IMR-90 (cell line): ENCODE measurements around the gene ATF5. TPM values are rescaled to one million over a fixed set of nuclear protein-coding genes. Genes with fewer than 3 reads are reported as not detected.

ENCODE experiments used
- ATAC-seq: fragments of 200-7000 bp; cut with Tn5 transposase; 2 replicates; pipeline ENCODE4 v1.9.1; 2020; ENCODE audit warnings: low read depth, mild to moderate bottlenecking, moderate library complexity
- BruUV-seq: library from RNA; stranded (reverse); fragments of 400-500 nt; replicated peaks from 2 replicates; lab custom pipeline; 2021; lab: Mats Ljungman, UMichigan
- CTCF ChIA-PET: fragments of 300-600 bp; formaldehyde crosslinking; extraction: SDS; loops from one replicate; lab custom pipeline; 2021; ENCODE audit warnings: antibody characterized with exemption; lab: Yijun Ruan, JAX
- POLR2A ChIA-PET: fragments of 300-600 bp; sonication (Branson Sonifier 250); formaldehyde crosslinking; loops from one replicate; lab custom pipeline; 2022; ENCODE audit warnings: antibody characterized with exemption; ENCODE audit not compliant: unreplicated experiment; lab: Charles Lee
- DNase-seq: peaks from one replicate; pipeline ENCODE4 v3.0.0; 2013
- H2AFZ ChIP-seq: replicated peaks from 2 replicates; pipeline ENCODE3; 2013; ENCODE audit warnings: low read length, mild to moderate bottlenecking; ENCODE audit not compliant: poor library complexity
- H2AK5ac ChIP-seq: 2 replicates; pipeline ENCODE4 v1.6.1; 2013; ENCODE audit warnings: low read depth, low read length, inconsistent platforms
- H2AK9ac ChIP-seq: replicated peaks from 2 replicates; pipeline ENCODE3; 2013; ENCODE audit warnings: mild to moderate bottlenecking, low read depth, low read length, moderate library complexity; ENCODE audit not compliant: poor library complexity
- H2BK120ac ChIP-seq: 2 replicates; pipeline ENCODE4 v1.6.1; 2013; ENCODE audit warnings: low read depth, low read length, inconsistent platforms
- H2BK15ac ChIP-seq: 3 replicates; pipeline ENCODE4 v1.6.1; 2013; ENCODE audit warnings: low read depth, low read length, inconsistent platforms
- H2BK20ac ChIP-seq: 2 replicates; pipeline ENCODE4 v1.6.1; 2013; ENCODE audit warnings: low read depth, mild to moderate bottlenecking, inconsistent platforms, low read length, moderate library complexity
- H2BK5ac ChIP-seq: 2 replicates; pipeline ENCODE4 v1.6.1; 2013; ENCODE audit warnings: mild to moderate bottlenecking, low read depth, low read length, inconsistent platforms; ENCODE audit not compliant: poor library complexity, severe bottlenecking
- H3K14ac ChIP-seq: replicated peaks from 2 replicates; pipeline ENCODE4 v1.6.1; 2013; ENCODE audit warnings: low read depth, low read length, inconsistent platforms
- H3K18ac ChIP-seq: 2 replicates; pipeline ENCODE4 v1.6.1; 2013; ENCODE audit warnings: low read depth, low read length, control low read depth
- H3K23ac ChIP-seq: 2 replicates; pipeline ENCODE4 v1.6.1; 2013; ENCODE audit warnings: low read depth, low read length, inconsistent platforms
- H3K27ac ChIP-seq: 2 replicates; pipeline ENCODE4 v1.5.1; 2013; ENCODE audit warnings: mild to moderate bottlenecking, control low read depth, low read length; ENCODE audit not compliant: insufficient read depth
- H3K27me3 ChIP-seq: 2 replicates; pipeline ENCODE4 v1.6.1; 2013; ENCODE audit warnings: low read length; ENCODE audit not compliant: control insufficient read depth, insufficient read depth
- H3K36me3 ChIP-seq: 2 replicates; pipeline ENCODE4 v1.6.1; 2013; ENCODE audit warnings: low read length, mixed read lengths; ENCODE audit not compliant: control insufficient read depth, insufficient read depth
- H3K4ac ChIP-seq: 2 replicates; pipeline ENCODE4 v1.6.1; 2013; ENCODE audit warnings: low read depth, low read length, inconsistent platforms
- H3K4me1 ChIP-seq: 2 replicates; pipeline ENCODE4 v1.6.1; 2013; ENCODE audit warnings: low read length, mixed read lengths; ENCODE audit not compliant: control insufficient read depth, insufficient read depth
- H3K4me2 ChIP-seq: 2 replicates; pipeline ENCODE4 v1.6.1; 2013; ENCODE audit warnings: low read depth, mild to moderate bottlenecking, control low read depth, low read length, moderate library complexity
- H3K4me3 ChIP-seq: 2 replicates; pipeline ENCODE4 v1.5.1; 2013; ENCODE audit warnings: low read depth, mild to moderate bottlenecking, control low read depth, low read length, moderate library complexity; ENCODE audit not compliant: insufficient read depth
- H3K56ac ChIP-seq: 2 replicates; pipeline ENCODE4 v1.6.1; 2013; ENCODE audit warnings: low read length, inconsistent platforms; ENCODE audit not compliant: insufficient read depth; ENCODE audit errors: extremely low read depth
- H3K79me1 ChIP-seq, 2 experiments: 2 replicates each; pipeline ENCODE4 v1.6.1; 2013; ENCODE audit warnings: low read length in 2 of 2, inconsistent platforms in 1 of 2, low read depth in 1 of 2
- H3K9ac ChIP-seq: 2 replicates; pipeline ENCODE4 v1.6.1; 2013; ENCODE audit warnings: low read depth, low read length, control low read depth
- H3K9me1 ChIP-seq: 2 replicates; pipeline ENCODE4 v1.6.1; 2013; ENCODE audit warnings: low read length, inconsistent platforms; ENCODE audit not compliant: insufficient read depth
- H3K9me3 ChIP-seq: 2 replicates; pipeline ENCODE4 v1.6.1; 2013; ENCODE audit warnings: low read length; ENCODE audit not compliant: control insufficient read depth, insufficient read depth
- H4K20me1 ChIP-seq: 2 replicates; pipeline ENCODE4 v1.6.1; 2013; ENCODE audit warnings: low read length, inconsistent platforms; ENCODE audit not compliant: insufficient read depth
- H4K5ac ChIP-seq: 2 replicates; pipeline ENCODE4 v1.6.1; 2013; ENCODE audit warnings: mild to moderate bottlenecking, low read depth, low read length, control low read depth
- H4K8ac ChIP-seq, 2 experiments: 2 replicates each; pipeline ENCODE4 v1.6.1; 2013; ENCODE audit warnings: low read depth in 2 of 2, low read length in 2 of 2, control low read depth in 1 of 2, inconsistent platforms in 1 of 2
- H4K91ac ChIP-seq: 2 replicates; pipeline ENCODE4 v1.6.1; 2013; ENCODE audit warnings: low read depth, low read length, inconsistent platforms; ENCODE audit not compliant: insufficient read depth
- BHLHE40 ChIP-seq: fragments of 150-350 bp; IDR thresholded peaks from 2 replicates; pipeline ENCODE4 v1.6.1; 2016; ENCODE audit warnings: mild to moderate bottlenecking, low read depth, low read length
- CEBPB ChIP-seq: IDR thresholded peaks from 2 replicates; pipeline ENCODE4 v1.6.1; 2012; ENCODE audit warnings: low read depth, low read length, improper control_type of control experiment
- CHD1 ChIP-seq: IDR thresholded peaks from 2 replicates; pipeline ENCODE4 v1.6.1; 2012; ENCODE audit warnings: low read depth, low read length, improper control_type of control experiment
- CTCF ChIP-seq: conservative IDR thresholded peaks from 2 replicates; pipeline ENCODE4 v1.5.1; 2012; ENCODE audit warnings: mild to moderate bottlenecking, low read depth, low read length, improper control_type of control experiment
- MAZ ChIP-seq: IDR thresholded peaks from 2 replicates; pipeline ENCODE4 v1.6.1; 2012; ENCODE audit warnings: low read depth, mild to moderate bottlenecking, low read length, improper control_type of control experiment, moderate library complexity, borderline replicate concordance
- MXI1 ChIP-seq: IDR thresholded peaks from 2 replicates; pipeline ENCODE4 v1.6.1; 2012; ENCODE audit warnings: low read depth, mild to moderate bottlenecking, low read length, moderate library complexity, borderline replicate concordance
- NFE2L2 ChIP-seq: fragments of 150-350 bp; IDR thresholded peaks from 2 replicates; pipeline ENCODE4 v1.6.1; 2016; ENCODE audit warnings: low read depth, mild to moderate bottlenecking, low read length
- POLR2A ChIP-seq: IDR thresholded peaks from 2 replicates; pipeline ENCODE4 v1.6.1; 2012; ENCODE audit warnings: mild to moderate bottlenecking, low read depth, low read length
- RAD21 ChIP-seq: IDR thresholded peaks from 2 replicates; pipeline ENCODE4 v1.6.1; 2012; ENCODE audit warnings: low read length, improper control_type of control experiment
- RCOR1 ChIP-seq: IDR thresholded peaks from 2 replicates; pipeline ENCODE4 v1.6.1; 2012; ENCODE audit warnings: mild to moderate bottlenecking, low read length, improper control_type of control experiment; ENCODE audit not compliant: insufficient replicate concordance
- SMC3 ChIP-seq: fragments of 150-350 bp; IDR thresholded peaks from 2 replicates; pipeline ENCODE4 v1.6.1; 2016; ENCODE audit warnings: low read depth, mild to moderate bottlenecking, antibody characterized with exemption, low read length, moderate library complexity
- WGBS, 2 experiments: methylation state at CpG; one replicate each; pipeline versions ENCODE4 v1.1.5 to v1.1.7; 2013; ENCODE audit warnings: missing lambda C conversion rate in 2 of 2; ENCODE audit not compliant: insufficient read length in 1 of 2; ENCODE audit errors: extremely low coverage in 2 of 2; 5-methylcytosine and 5-hydroxymethylcytosine counted together
- dilution Hi-C: fragments of 300-500 bp; cut with HindIII; formaldehyde crosslinking; loops from one replicate; pipeline ENCODE4 v1.14.3; 2018; ENCODE audit warnings: low sequenced_read_pairs; ENCODE audit not compliant: unreplicated experiment
- in situ Hi-C: fragments of 300-500 bp; cut with MboI; formaldehyde crosslinking; loops from 3 replicates; pipeline ENCODE4 v1.14.3; 2019; ENCODE audit warnings: low sequenced_read_pairs, inconsistent platforms, mixed read lengths
- intact Hi-C: fragments of 100-400 bp; cut with micrococcal nuclease; formaldehyde crosslinking; loops from 2 replicates; pipeline ENCODE4 v1.10.0; 2022
- polyA plus RNA-seq, 3 experiments: library from polyadenylated mRNA; depleted of rRNA; stranded (reverse); fragments of >200 nt; gene quantifications; 2 replicates each; pipeline ENCODE4 v1.2.3, GENCODE V29; 2012; ENCODE audit warnings: low replicate concordance in 1 of 3
- total RNA-seq: library from RNA; depleted of rRNA; stranded (reverse); fragments of >200 nt; gene quantifications from 2 replicates; pipeline ENCODE4 v1.2.3, GENCODE V29; 2012
- TF ChIP-seq, protein P1 (sequence below): fragments of 150-350 bp; IDR thresholded peaks from 2 replicates; pipeline ENCODE4 v1.6.1; 2017; ENCODE audit warnings: mild to moderate bottlenecking, antibody characterized with exemption, low read length, low read depth
- TF ChIP-seq, protein P2 (sequence below): fragments of 150-350 bp; IDR thresholded peaks from 2 replicates; pipeline ENCODE4 v1.6.1; 2016; ENCODE audit warnings: low read depth, mild to moderate bottlenecking, low read length, moderate library complexity, borderline replicate concordance

ATF5 gene
- total and polyA plus RNA-seq, 2 of the 4 experiments (the other 2 are of a cell fraction) = 2.7 to 15.7 TPM

GRCh38 chr19:49973987-49974386 is 45.0 kb downstream of the ATF5 start:
- H3K9me1 ChIP-seq = peaks cover 3% of the 10 kb centered on the region; the same call in 1 of the 2 replicates
- H2AK9ac ChIP-seq = no peak overlapping the region
- ChIA-PET POLR2A (no interaction called here), CTCF (no interaction called here)
- no TSS peak for BruUV-seq
- no peak overlapping the region for H2BK20ac ChIP-seq
- DNase-seq = no peak
- H3K79me1 ChIP-seq = no peaks in the 10 kb centered on the region
- no peak overlapping the region for H4K5ac ChIP-seq
- H2BK5ac ChIP-seq = no peak overlapping the region
- H3K9ac ChIP-seq = no peak overlapping the region
- H2BK15ac ChIP-seq = no peak overlapping the region
- H2AFZ ChIP-seq = no peak overlapping the region
- no peaks in the 10 kb centered on the region for H3K4me1 ChIP-seq
- no peak overlapping the region for H3K14ac ChIP-seq
- H3K4me3 ChIP-seq = no peak overlapping the region
- H3K56ac ChIP-seq = no peak overlapping the region
- intact Hi-C loops (no loop called here), in situ Hi-C loops (no loop called here), dilution Hi-C loops (no loop called here)
- H3K27ac ChIP-seq = no peak overlapping the region
- no peak for ATAC-seq
- peaks cover 5% of the 10 kb centered on the region for H3K27me3 ChIP-seq
- no peak overlapping the region for H3K4ac ChIP-seq
- no peak overlapping the region for H4K8ac ChIP-seq
- H2BK120ac ChIP-seq = no peak overlapping the region
- no peak overlapping the region for H2AK5ac ChIP-seq
- no peaks in the 10 kb centered on the region; the same call in 1 of the 2 replicates for H4K20me1 ChIP-seq
- no peak overlapping the region for H3K23ac ChIP-seq
- H4K91ac ChIP-seq = no peak overlapping the region
- H3K18ac ChIP-seq = no peak overlapping the region
- peaks cover 16% of the 10 kb centered on the region for H3K36me3 ChIP-seq
- no peak overlapping the region for H3K4me2 ChIP-seq
- TF ChIP-seq, protein P1, sequence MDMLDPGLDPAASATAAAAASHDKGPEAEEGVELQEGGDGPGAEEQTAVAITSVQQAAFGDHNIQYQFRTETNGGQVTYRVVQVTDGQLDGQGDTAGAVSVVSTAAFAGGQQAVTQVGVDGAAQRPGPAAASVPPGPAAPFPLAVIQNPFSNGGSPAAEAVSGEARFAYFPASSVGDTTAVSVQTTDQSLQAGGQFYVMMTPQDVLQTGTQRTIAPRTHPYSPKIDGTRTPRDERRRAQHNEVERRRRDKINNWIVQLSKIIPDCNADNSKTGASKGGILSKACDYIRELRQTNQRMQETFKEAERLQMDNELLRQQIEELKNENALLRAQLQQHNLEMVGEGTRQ = no peak
- TF ChIP-seq NFE2L2 (no peak), CHD1 (no peak), SMC3 (no peak), CTCF (no peak), POLR2A (no peak), RCOR1 (no peak), CEBPB (no peak), MXI1 (no peak), BHLHE40 (no peak), MAZ (no peak), RAD21 (no peak)
- TF ChIP-seq, protein P2, sequence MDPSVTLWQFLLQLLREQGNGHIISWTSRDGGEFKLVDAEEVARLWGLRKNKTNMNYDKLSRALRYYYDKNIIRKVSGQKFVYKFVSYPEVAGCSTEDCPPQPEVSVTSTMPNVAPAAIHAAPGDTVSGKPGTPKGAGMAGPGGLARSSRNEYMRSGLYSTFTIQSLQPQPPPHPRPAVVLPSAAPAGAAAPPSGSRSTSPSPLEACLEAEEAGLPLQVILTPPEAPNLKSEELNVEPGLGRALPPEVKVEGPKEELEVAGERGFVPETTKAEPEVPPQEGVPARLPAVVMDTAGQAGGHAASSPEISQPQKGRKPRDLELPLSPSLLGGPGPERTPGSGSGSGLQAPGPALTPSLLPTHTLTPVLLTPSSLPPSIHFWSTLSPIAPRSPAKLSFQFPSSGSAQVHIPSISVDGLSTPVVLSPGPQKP = no peak
- WGBS, 2 experiments = 77% methylated on average over 7 of the region's 18 CpGs; no CpG with 5 or more reads in 1 of the 2 experiments
- no peaks in the 10 kb centered on the region for H3K9me3 ChIP-seq
